PC-3 (cell line): ENCODE data around the gene CDRT4.

Experiments used
- EZH2 ChIP-seq: fragments of 300-600 bp; sonication (generic); IDR thresholded peaks from one replicate; pipeline ENCODE4 v1.6.1; 2017; ENCODE audit warnings: antibody characterized with exemption, mild to moderate bottlenecking, low read length; ENCODE audit not compliant: unreplicated experiment
- EZH2phosphoT487 ChIP-seq: fragments of 300-600 bp; sonication (generic); IDR thresholded peaks from 2 replicates; pipeline ENCODE4 v1.6.1; 2018; ENCODE audit warnings: mild to moderate bottlenecking, antibody characterized with exemption, low read length, borderline replicate concordance
- TF ChIP-seq, protein P1 (sequence below): fragments of 300-600 bp; sonication (generic); conservative IDR thresholded peaks from 2 replicates; pipeline ENCODE4 v1.5.1; 2017; ENCODE audit warnings: antibody characterized with exemption, low read depth, mild to moderate bottlenecking, low read length

- TF ChIP-seq, protein P1, sequence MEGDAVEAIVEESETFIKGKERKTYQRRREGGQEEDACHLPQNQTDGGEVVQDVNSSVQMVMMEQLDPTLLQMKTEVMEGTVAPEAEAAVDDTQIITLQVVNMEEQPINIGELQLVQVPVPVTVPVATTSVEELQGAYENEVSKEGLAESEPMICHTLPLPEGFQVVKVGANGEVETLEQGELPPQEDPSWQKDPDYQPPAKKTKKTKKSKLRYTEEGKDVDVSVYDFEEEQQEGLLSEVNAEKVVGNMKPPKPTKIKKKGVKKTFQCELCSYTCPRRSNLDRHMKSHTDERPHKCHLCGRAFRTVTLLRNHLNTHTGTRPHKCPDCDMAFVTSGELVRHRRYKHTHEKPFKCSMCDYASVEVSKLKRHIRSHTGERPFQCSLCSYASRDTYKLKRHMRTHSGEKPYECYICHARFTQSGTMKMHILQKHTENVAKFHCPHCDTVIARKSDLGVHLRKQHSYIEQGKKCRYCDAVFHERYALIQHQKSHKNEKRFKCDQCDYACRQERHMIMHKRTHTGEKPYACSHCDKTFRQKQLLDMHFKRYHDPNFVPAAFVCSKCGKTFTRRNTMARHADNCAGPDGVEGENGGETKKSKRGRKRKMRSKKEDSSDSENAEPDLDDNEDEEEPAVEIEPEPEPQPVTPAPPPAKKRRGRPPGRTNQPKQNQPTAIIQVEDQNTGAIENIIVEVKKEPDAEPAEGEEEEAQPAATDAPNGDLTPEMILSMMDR, result no peak
- TF ChIP-seq EZH2 (no peak), EZH2phosphoT487 (no peak)
Observed at GRCh38 chr17:15453782-15454181, 13.6 kb downstream of the CDRT4 start.
